ENCODE results near the gene PPIE.

The PPIE gene

GRCh38 chr1:39720094-39720999 lies 18.3 kb upstream of the PPIE start:
- DNase-seq (ENCODE audit: low read depth) = no peak

GRCh38 chr1:39721664-39722063 lies 17.0 kb upstream of the PPIE start:
- no peak for DNase-seq (ENCODE audit: low read depth)

GRCh38 chr1:39722495-39722894 lies 16.2 kb upstream of the PPIE start:
- DNase-seq (ENCODE audit: low read depth) = no peak

- DNase-seq (ENCODE audit: low read depth) = no peak
These were observed 12.1 kb upstream of the PPIE start for GRCh38 chr1:39726600-39726999.

GRCh38 chr1:39727221-39727931 lies 11.3 kb upstream of the PPIE start:
- DNase-seq (ENCODE audit: low read depth) = no peak

- no peak for DNase-seq (ENCODE audit: low read depth)
These were observed 10.8 kb upstream of the PPIE start for GRCh38 chr1:39727932-39728317.

- DNase-seq (ENCODE audit: low read depth) = no peak
These were observed 9.7 kb upstream of the PPIE start for GRCh38 chr1:39729030-39729429.

GRCh38 chr1:39729842-39730241 lies 8.8 kb upstream of the PPIE start:
- DNase-seq (ENCODE audit: low read depth) = no peak

- no peak for DNase-seq (ENCODE audit: low read depth)
These were observed 6.0 kb upstream of the PPIE start for GRCh38 chr1:39732730-39733129.

- DNase-seq (ENCODE audit: low read depth) = no peak
These were observed 5.5 kb upstream of the PPIE start for GRCh38 chr1:39733161-39733560.

- no peak for DNase-seq (ENCODE audit: low read depth)
These were observed 3.0 kb upstream of the PPIE start for GRCh38 chr1:39735731-39736130.

- DNase-seq (ENCODE audit: low read depth) = no peak
These were observed 1.0 kb upstream of the PPIE start for GRCh38 chr1:39737546-39738169.

- no peak for DNase-seq (ENCODE audit: low read depth)
These were observed 6.5 kb downstream of the PPIE start for GRCh38 chr1:39745016-39745670.

GRCh38 chr1:39751595-39751994 lies 12.9 kb downstream of the PPIE start:
- DNase-seq (ENCODE audit: low read depth) = no peak

- DNase-seq (ENCODE audit: low read depth) = no peak
These were observed 14.0 kb downstream of the PPIE start for GRCh38 chr1:39752703-39753102.

GRCh38 chr1:39753132-39754025 lies 14.7 kb downstream of the PPIE start:
- no peak for DNase-seq (ENCODE audit: low read depth)

- no peak for DNase-seq (ENCODE audit: low read depth)
These were observed 15.4 kb downstream of the PPIE start for GRCh38 chr1:39754026-39754570.

- DNase-seq (ENCODE audit: low read depth) = no peak
These were observed 16.3 kb downstream of the PPIE start for GRCh38 chr1:39754906-39755504.

- no peak for DNase-seq (ENCODE audit: low read depth)
These were observed 17.4 kb downstream of the PPIE start for GRCh38 chr1:39755965-39756659.

GRCh38 chr1:39757501-39757900 lies 18.8 kb downstream of the PPIE start:
- no peak for DNase-seq (ENCODE audit: low read depth)

Data from stimulated activated CD8-positive, alpha-beta memory T cell treated with anti-CD3 and anti-CD28 coated beads, Interleukin-15, amount 100 ng/mL, for 1 hour (primary cell).